Endothelial cell (in vitro differentiated cells): ENCODE measurements around the gene MPZL2. TPM values are rescaled to one million over a fixed set of nuclear protein-coding genes. Genes with fewer than 3 reads are reported as not detected.
A peak's percentile ranks its signal among the peaks of the same experiment; 100 is the strongest.

Source experiments
- DNase-seq: peaks from one replicate; pipeline ENCODE4 v3.0.0; 2021; ENCODE audit warnings: low spot score
- H3K27ac Mint-ChIP-seq: one replicate; pipeline ENCODE4 v1.8.0; 2021; ENCODE audit warnings: mixed read lengths, inconsistent platforms; ENCODE audit not compliant: unreplicated experiment
- H3K27me3 Mint-ChIP-seq: one replicate; pipeline ENCODE4 v1.8.0; 2021; ENCODE audit warnings: mild to moderate bottlenecking, moderate library complexity, mixed read lengths, inconsistent platforms; ENCODE audit not compliant: unreplicated experiment
- H3K36me3 Mint-ChIP-seq: one replicate; pipeline ENCODE4 v1.8.0; 2021; ENCODE audit warnings: mild to moderate bottlenecking, low read depth, mixed read lengths, inconsistent platforms; ENCODE audit not compliant: unreplicated experiment
- H3K4me1 Mint-ChIP-seq: one replicate; pipeline ENCODE4 v1.8.0; 2021; ENCODE audit warnings: mild to moderate bottlenecking, mixed read lengths, inconsistent platforms; ENCODE audit not compliant: unreplicated experiment
- H3K4me3 Mint-ChIP-seq: one replicate; pipeline ENCODE4 v1.8.0; 2021; ENCODE audit warnings: mild to moderate bottlenecking, mixed read lengths, inconsistent platforms; ENCODE audit not compliant: unreplicated experiment
- H3K9me3 Mint-ChIP-seq: one replicate; pipeline ENCODE4 v1.8.0; 2021; ENCODE audit warnings: mixed read lengths, inconsistent platforms; ENCODE audit not compliant: unreplicated experiment
- CTCF ChIP-seq: fragments of 200-600 bp; sonication (generic); IDR thresholded peaks from one replicate; pipeline ENCODE4 v1.5.0; 2021; ENCODE audit warnings: antibody characterized with exemption; ENCODE audit not compliant: unreplicated experiment
- total RNA-seq: library from RNA; stranded (reverse); fragmentation: NEBNext Ultra II Directional; extraction: Animal tissue kit (Norgen Biotek cat#: 25700); gene quantifications from one replicate; pipeline ENCODE4 v1.2.1, GENCODE V29; 2021; ENCODE audit not compliant: unreplicated experiment

Gene MPZL2
- total RNA-seq, 1 donor from 2014 or later, result 1.0 TPM

- Mint-ChIP-seq H3K27ac (no peak overlapping the region), H3K9me3 (no peaks in the 10 kb centered on the region), H3K4me1 (peaks cover 13% of the 10 kb centered on the region), H3K36me3 (no peaks in the 10 kb centered on the region), H3K4me3 (no peak overlapping the region), H3K27me3 (peaks cover 6% of the 10 kb centered on the region)
- no peak for DNase-seq
- TF ChIP-seq CTCF, result no peak
Observed at GRCh38 chr11:118267486-118267885, 3.4 kb upstream of the MPZL2 start.

GRCh38 chr11:118265954-118266353 lies 1.9 kb upstream of the MPZL2 start:
- no peak for DNase-seq
- no peak overlapping the region for H3K27ac Mint-ChIP-seq
- TF ChIP-seq CTCF, result no peak
- H3K4me3 Mint-ChIP-seq, result no peak overlapping the region
- H3K27me3 Mint-ChIP-seq, result peaks cover 6% of the 10 kb centered on the region
- H3K9me3 Mint-ChIP-seq, result no peaks in the 10 kb centered on the region
- peaks cover 13% of the 10 kb centered on the region for H3K4me1 Mint-ChIP-seq
- H3K36me3 Mint-ChIP-seq, result no peaks in the 10 kb centered on the region

GRCh38 chr11:118264569-118265465 lies 720 bp upstream of the MPZL2 start:
- DNase-seq, result no peak
- peak overlapping the region; percentile 10 for H3K27ac Mint-ChIP-seq
- peaks cover 10% of the 10 kb centered on the region for H3K4me1 Mint-ChIP-seq
- H3K27me3 Mint-ChIP-seq, result peaks cover 4% of the 10 kb centered on the region
- H3K36me3 Mint-ChIP-seq, result no peaks in the 10 kb centered on the region
- no peaks in the 10 kb centered on the region for H3K9me3 Mint-ChIP-seq
- no peak for TF ChIP-seq CTCF
- H3K4me3 Mint-ChIP-seq, result peak overlapping the region; percentile 82

- H3K4me3 Mint-ChIP-seq, result no peak overlapping the region
- H3K27me3 Mint-ChIP-seq, result peaks cover 4% of the 10 kb centered on the region
- DNase-seq, result no peak
- H3K4me1 Mint-ChIP-seq, result peaks cover 6% of the 10 kb centered on the region
- no peaks in the 10 kb centered on the region for H3K9me3 Mint-ChIP-seq
- no peak overlapping the region for H3K27ac Mint-ChIP-seq
- H3K36me3 Mint-ChIP-seq, result no peaks in the 10 kb centered on the region
- no peak for TF ChIP-seq CTCF
Observed at GRCh38 chr11:118263112-118263511, 985 bp downstream of the MPZL2 start.

GRCh38 chr11:118260353-118260752 lies 3.7 kb downstream of the MPZL2 start:
- Mint-ChIP-seq H3K9me3 (no peaks in the 10 kb centered on the region), H3K36me3 (no peaks in the 10 kb centered on the region), H3K4me3 (no peak overlapping the region), H3K4me1 (peaks cover 4% of the 10 kb centered on the region), H3K27ac (no peak overlapping the region), H3K27me3 (peaks cover 4% of the 10 kb centered on the region)
- no peak for TF ChIP-seq CTCF
- DNase-seq, result no peak
